ENCODE results near the gene CIRBP.

CIRBP gene

DNA sequence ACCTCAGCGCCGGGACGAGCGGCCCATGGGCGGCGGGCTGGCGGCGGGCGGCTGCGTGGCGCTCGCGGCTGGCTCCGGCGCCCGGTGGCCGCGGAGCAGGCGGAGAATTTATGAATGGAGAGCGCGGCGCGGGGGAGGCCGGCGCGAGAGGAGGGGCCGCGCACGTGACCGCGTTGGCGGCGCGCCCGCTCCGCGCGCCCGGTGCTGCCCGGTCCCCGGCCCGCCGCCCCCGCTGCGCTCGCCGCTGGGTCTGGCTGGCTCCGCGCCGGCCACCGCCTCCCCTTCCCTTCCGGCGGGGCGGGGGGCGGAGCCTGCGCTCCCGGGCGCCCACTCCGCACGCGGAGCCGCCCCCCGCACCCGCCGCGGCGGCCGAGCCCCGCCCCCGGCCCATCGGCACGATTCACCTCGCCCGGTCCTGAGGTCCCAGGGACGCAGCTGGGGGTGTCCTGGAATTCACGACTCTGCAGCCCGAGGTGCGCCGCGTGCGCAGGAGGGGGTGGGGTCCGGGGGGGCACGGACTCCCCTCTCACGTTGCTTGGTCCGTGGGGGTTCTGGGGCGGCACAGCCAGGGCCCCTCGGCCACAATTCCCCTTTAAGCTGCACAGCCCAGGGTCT lies 31.3 kb upstream of the CIRBP start, which contains the start of gene CBARP:
Gene CBARP, minus strand, starts transcription at position 252 of the 615 bp plus-strand sequence. CDS start 1,905 bp downstream, outside the sequence.
- no peak for DNase-seq

GRCh38 chr19:1238369-1239303 lies 30.5 kb upstream of the CIRBP start:
- Histone ChIP-seq H3K79me1 (ENCODE audit: low read length) (peaks cover 5% of the 10 kb centered on the region), H3K4me1 (ENCODE audit: control insufficient read depth, low read depth, low read length) (no peaks in the 10 kb centered on the region), H3K9ac (ENCODE audit: low read length) (peak overlapping the region; percentile 63), H2BK120ac (ENCODE audit: low read depth, low read length) (no peak overlapping the region), H2BK15ac (replicated peaks; ENCODE audit: low read depth) (no peak overlapping the region), H3K27me3 (ENCODE audit: insufficient read depth, low read length, poor library complexity) (no peaks in the 10 kb centered on the region), H3K56ac (ENCODE audit: low read length) (peak overlapping the region; percentile 69), H3K27ac (ENCODE audit: low read depth, low read length) (no peak overlapping the region), H3K4ac (ENCODE audit: low read depth, low read length) (peak overlapping the region; percentile 38), H3K36me3 (ENCODE audit: control insufficient read depth, insufficient read depth, low read length) (no peaks in the 10 kb centered on the region), H4K8ac (ENCODE audit: low read depth, low read length) (no peak overlapping the region), H4K5ac (ENCODE audit: low read length) (no peak overlapping the region), H3K23ac (ENCODE audit: low read length) (peak overlapping the region; percentile 90), H2AK5ac (ENCODE audit: low read length) (peak overlapping the region; percentile 4), H3K79me2 (ENCODE audit: control insufficient read depth, insufficient read depth, low read length) (peaks cover 5% of the 10 kb centered on the region), H3K4me2 (ENCODE audit: low read length) (peak overlapping the region; percentile 29), H2BK5ac (ENCODE audit: low read length) (no peak overlapping the region), H3K4me3 (ENCODE audit: low read length) (no peak overlapping the region), H3K18ac (ENCODE audit: low read length) (peak overlapping the region; percentile 45)
- no CpG with 5 or more reads among the region's 34 CpGs for WGBS (ENCODE audit: extremely low coverage, insufficient coverage, low lambda C conversion rate)
- DNase-seq, result no peak

More for the DNA sequence above, 31.3 kb upstream of the CIRBP start, which contains the start of gene CBARP:
- H3K9ac ChIP-seq (ENCODE audit: low read length), result peak within 1 kb of the TSS; percentile 73
- H3K4me1 ChIP-seq (ENCODE audit: control insufficient read depth, low read depth, low read length), result no peaks in the 10 kb centered on the region
- H3K4ac ChIP-seq (ENCODE audit: low read depth, low read length), result peak within 1 kb of the TSS; percentile 75
- peaks cover 5% of the 10 kb centered on the region for H3K79me2 ChIP-seq (ENCODE audit: control insufficient read depth, insufficient read depth, low read length)
- no peak within 1 kb of the TSS for H2BK15ac ChIP-seq (replicated peaks; ENCODE audit: low read depth)
- H2AK5ac ChIP-seq (ENCODE audit: low read length), result peak within 1 kb of the TSS; percentile 4
- no peak within 1 kb of the TSS for H2BK120ac ChIP-seq (ENCODE audit: low read depth, low read length)
- H3K27me3 ChIP-seq (ENCODE audit: insufficient read depth, low read length, poor library complexity), result no peaks in the 10 kb centered on the region
- H3K4me3 ChIP-seq (ENCODE audit: low read length), result peak within 1 kb of the TSS; percentile 62
- H4K8ac ChIP-seq (ENCODE audit: low read depth, low read length), result no peak within 1 kb of the TSS
- H3K56ac ChIP-seq (ENCODE audit: low read length), result peak within 1 kb of the TSS; percentile 91
- no peak within 1 kb of the TSS for H2BK5ac ChIP-seq (ENCODE audit: low read length)
- peak within 1 kb of the TSS; percentile 61 for H3K18ac ChIP-seq (ENCODE audit: low read length)
- H3K27ac ChIP-seq (ENCODE audit: low read depth, low read length), result no peak within 1 kb of the TSS
- no peaks in the 10 kb centered on the region for H3K36me3 ChIP-seq (ENCODE audit: control insufficient read depth, insufficient read depth, low read length)
- WGBS (ENCODE audit: extremely low coverage, insufficient coverage, low lambda C conversion rate), result no CpG with 5 or more reads among the region's 87 CpGs
- peak within 1 kb of the TSS; percentile 64 for H3K4me2 ChIP-seq (ENCODE audit: low read length)
- peak within 1 kb of the TSS; percentile 90 for H3K23ac ChIP-seq (ENCODE audit: low read length)
- no peak within 1 kb of the TSS for H4K5ac ChIP-seq (ENCODE audit: low read length)
- H3K79me1 ChIP-seq (ENCODE audit: low read length), result peaks cover 5% of the 10 kb centered on the region

GRCh38 chr19:1239420-1239795 lies 29.7 kb upstream of the CIRBP start:
- Histone ChIP-seq H3K56ac (ENCODE audit: low read length) (peak overlapping the region; percentile 77), H3K36me3 (ENCODE audit: control insufficient read depth, insufficient read depth, low read length) (no peaks in the 10 kb centered on the region), H3K4me3 (ENCODE audit: low read length) (no peak overlapping the region), H3K4me2 (ENCODE audit: low read length) (no peak overlapping the region), H3K4ac (ENCODE audit: low read depth, low read length) (no peak overlapping the region), H3K79me1 (ENCODE audit: low read length) (peaks cover 5% of the 10 kb centered on the region), H2BK120ac (ENCODE audit: low read depth, low read length) (no peak overlapping the region), H3K27ac (ENCODE audit: low read depth, low read length) (no peak overlapping the region), H3K18ac (ENCODE audit: low read length) (no peak overlapping the region), H3K23ac (ENCODE audit: low read length) (no peak overlapping the region), H3K9ac (ENCODE audit: low read length) (no peak overlapping the region), H2AK5ac (ENCODE audit: low read length) (no peak overlapping the region), H3K79me2 (ENCODE audit: control insufficient read depth, insufficient read depth, low read length) (peaks cover 5% of the 10 kb centered on the region), H3K4me1 (ENCODE audit: control insufficient read depth, low read depth, low read length) (no peaks in the 10 kb centered on the region), H4K5ac (ENCODE audit: low read length) (no peak overlapping the region), H4K8ac (ENCODE audit: low read depth, low read length) (no peak overlapping the region), H3K27me3 (ENCODE audit: insufficient read depth, low read length, poor library complexity) (no peaks in the 10 kb centered on the region), H2BK5ac (ENCODE audit: low read length) (no peak overlapping the region), H2BK15ac (replicated peaks; ENCODE audit: low read depth) (no peak overlapping the region)
- no CpG with 5 or more reads among the region's 11 CpGs for WGBS (ENCODE audit: extremely low coverage, insufficient coverage, low lambda C conversion rate)
- DNase-seq, result no peak

DNA sequence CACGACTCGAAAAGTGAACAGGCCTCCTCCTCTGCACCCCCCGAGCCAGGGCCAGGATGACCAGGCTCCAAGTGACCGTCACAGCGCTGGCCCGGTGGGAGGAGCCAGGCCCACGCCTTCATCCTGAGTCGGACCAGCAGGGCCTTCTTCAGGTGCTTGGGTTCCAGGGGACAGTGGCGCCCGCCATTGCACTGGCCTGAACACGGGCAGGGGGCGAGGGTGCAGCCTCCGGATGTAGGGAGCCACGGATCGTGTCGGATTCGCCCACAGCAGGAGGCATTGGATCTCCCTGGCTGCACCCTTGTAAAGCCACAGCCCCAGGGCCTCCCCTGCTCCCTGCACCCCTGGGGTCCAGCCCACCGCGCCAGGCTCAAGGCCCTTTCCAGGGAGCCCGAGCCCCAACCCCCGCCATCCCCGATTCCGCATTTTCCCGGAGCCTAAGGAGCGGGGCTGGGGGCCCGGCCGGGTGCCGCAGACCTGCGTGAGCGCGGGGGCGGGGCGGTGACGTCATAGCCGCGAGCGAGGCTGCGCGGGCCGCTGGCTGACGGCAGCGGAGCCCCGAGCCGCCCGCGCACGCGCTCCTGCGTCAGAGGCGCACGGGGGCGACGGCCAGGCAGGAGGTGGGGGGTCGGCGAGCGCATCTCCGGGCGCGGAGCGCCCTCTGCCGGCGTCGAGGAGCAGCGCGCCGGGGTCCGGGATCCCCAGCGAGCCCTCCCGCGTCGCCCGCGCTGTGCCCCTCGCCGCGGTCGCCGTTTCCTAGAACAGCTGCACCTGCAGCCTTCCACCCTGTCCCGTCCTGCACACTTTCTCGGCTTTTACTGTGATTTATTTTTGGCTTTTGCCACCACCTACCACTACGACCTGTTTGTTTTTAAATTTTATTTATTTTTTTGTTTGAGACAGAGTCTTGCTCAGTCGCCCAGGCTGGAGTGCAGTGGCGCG lies 29.1 kb upstream of the CIRBP start:
- H4K5ac ChIP-seq (ENCODE audit: low read length), result no peak overlapping the region
- no CpG with 5 or more reads among the region's 84 CpGs for WGBS (ENCODE audit: extremely low coverage, insufficient coverage, low lambda C conversion rate)
- peaks cover 5% of the 10 kb centered on the region for H3K79me2 ChIP-seq (ENCODE audit: control insufficient read depth, insufficient read depth, low read length)
- H3K79me1 ChIP-seq (ENCODE audit: low read length), result peaks cover 5% of the 10 kb centered on the region
- H2AK5ac ChIP-seq (ENCODE audit: low read length), result no peak overlapping the region
- H3K27me3 ChIP-seq (ENCODE audit: insufficient read depth, low read length, poor library complexity), result no peaks in the 10 kb centered on the region
- no peaks in the 10 kb centered on the region for H3K36me3 ChIP-seq (ENCODE audit: control insufficient read depth, insufficient read depth, low read length)
- no peak overlapping the region for H2BK15ac ChIP-seq (replicated peaks; ENCODE audit: low read depth)
- no peak overlapping the region for H2BK120ac ChIP-seq (ENCODE audit: low read depth, low read length)
- peak overlapping the region; percentile 71 for H3K9ac ChIP-seq (ENCODE audit: low read length)
- no peak overlapping the region for H4K8ac ChIP-seq (ENCODE audit: low read depth, low read length)
- peak; percentile 92 for DNase-seq
- no peak overlapping the region for H3K23ac ChIP-seq (ENCODE audit: low read length)
- H2BK5ac ChIP-seq (ENCODE audit: low read length), result no peak overlapping the region
- peak overlapping the region; percentile 62 for H3K4me2 ChIP-seq (ENCODE audit: low read length)
- peak overlapping the region; percentile 77 for H3K56ac ChIP-seq (ENCODE audit: low read length)
- no peaks in the 10 kb centered on the region for H3K4me1 ChIP-seq (ENCODE audit: control insufficient read depth, low read depth, low read length)
- H3K27ac ChIP-seq (ENCODE audit: low read depth, low read length), result peak overlapping the region; percentile 2
- peak overlapping the region; percentile 89 for H3K18ac ChIP-seq (ENCODE audit: low read length)
- peak overlapping the region; percentile 77 for H3K4ac ChIP-seq (ENCODE audit: low read depth, low read length)
- H3K4me3 ChIP-seq (ENCODE audit: low read length), result no peak overlapping the region

DNA sequence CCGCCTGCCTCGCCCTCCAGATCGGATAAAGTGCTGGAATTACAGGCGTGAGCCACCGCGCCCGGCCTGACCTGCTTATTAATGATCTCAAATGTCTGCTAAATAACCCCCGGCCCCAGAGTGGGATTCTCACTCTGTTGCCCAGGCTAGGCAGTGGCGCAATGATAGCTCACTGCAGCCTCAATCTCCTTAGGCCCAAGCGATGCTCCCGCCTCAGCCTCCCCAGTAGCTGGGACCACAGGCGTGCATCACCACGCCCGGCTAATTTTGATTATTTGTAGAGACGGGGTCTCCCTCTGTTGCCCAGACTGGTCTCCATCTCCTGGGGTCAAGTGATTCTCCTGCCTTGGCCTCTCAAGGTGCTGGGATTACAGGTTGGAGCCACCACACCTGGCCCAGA lies 28.2 kb upstream of the CIRBP start:
- Histone ChIP-seq H2BK5ac (ENCODE audit: low read length) (no peak overlapping the region), H3K23ac (ENCODE audit: low read length) (no peak overlapping the region), H3K56ac (ENCODE audit: low read length) (peak overlapping the region; percentile 34), H3K18ac (ENCODE audit: low read length) (no peak overlapping the region), H3K27ac (ENCODE audit: low read depth, low read length) (no peak overlapping the region), H3K9ac (ENCODE audit: low read length) (no peak overlapping the region), H4K8ac (ENCODE audit: low read depth, low read length) (no peak overlapping the region), H3K36me3 (ENCODE audit: control insufficient read depth, insufficient read depth, low read length) (no peaks in the 10 kb centered on the region), H3K79me2 (ENCODE audit: control insufficient read depth, insufficient read depth, low read length) (peaks cover 5% of the 10 kb centered on the region), H3K4me1 (ENCODE audit: control insufficient read depth, low read depth, low read length) (no peaks in the 10 kb centered on the region), H2AK5ac (ENCODE audit: low read length) (no peak overlapping the region), H2BK120ac (ENCODE audit: low read depth, low read length) (no peak overlapping the region), H2BK15ac (replicated peaks; ENCODE audit: low read depth) (no peak overlapping the region), H3K4me2 (ENCODE audit: low read length) (no peak overlapping the region), H3K79me1 (ENCODE audit: low read length) (peaks cover 5% of the 10 kb centered on the region), H3K4me3 (ENCODE audit: low read length) (no peak overlapping the region), H3K27me3 (ENCODE audit: insufficient read depth, low read length, poor library complexity) (no peaks in the 10 kb centered on the region), H3K4ac (ENCODE audit: low read depth, low read length) (no peak overlapping the region), H4K5ac (ENCODE audit: low read length) (no peak overlapping the region)
- no CpG with 5 or more reads among the region's 15 CpGs for WGBS (ENCODE audit: extremely low coverage, insufficient coverage, low lambda C conversion rate)
- DNase-seq, result no peak
